ENCODE data around the gene TDRD15.
"Not testable (repeated sequence)": the region's sequence is repeated elsewhere in the genome, so short reads cannot be mapped to it uniquely, and the experiment has no call there.

TDRD15 gene

GRCh38 chr2:21148718-21149117 is 24.9 kb downstream of the TDRD15 start:
- DNase-seq = no peak

DNA sequence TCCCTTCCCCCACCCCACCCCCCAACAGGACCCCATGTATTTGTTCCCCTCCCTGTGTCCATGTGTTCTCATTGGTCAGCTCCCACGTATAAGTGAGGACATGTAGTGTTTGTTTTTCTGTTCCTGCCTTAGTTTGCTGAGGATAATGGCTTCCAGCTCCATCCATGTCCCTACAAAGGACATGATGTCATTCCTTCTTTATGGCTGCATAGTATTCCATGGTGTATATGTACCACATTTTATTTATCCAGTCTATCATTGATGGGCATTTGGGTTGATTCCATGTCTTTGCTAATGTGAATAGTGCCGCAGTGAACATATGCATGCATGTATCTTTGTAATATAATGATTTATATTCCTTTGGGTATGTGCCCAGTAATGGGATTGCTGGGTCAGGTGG is 27.5 kb downstream of the TDRD15 start:
- DNase-seq = not testable (repeated sequence)

GRCh38 chr2:21155365-21156136 is 31.8 kb downstream of the TDRD15 start:
- no peak for DNase-seq

GRCh38 chr2:21161122-21161521 is 37.4 kb downstream of the TDRD15 start:
- no peak for DNase-seq

GRCh38 chr2:21161832-21162614 is 38.3 kb downstream of the TDRD15 start:
- no peak for DNase-seq

GRCh38 chr2:21162615-21162878 is 38.8 kb downstream of the TDRD15 start:
- DNase-seq = no peak

DNA sequence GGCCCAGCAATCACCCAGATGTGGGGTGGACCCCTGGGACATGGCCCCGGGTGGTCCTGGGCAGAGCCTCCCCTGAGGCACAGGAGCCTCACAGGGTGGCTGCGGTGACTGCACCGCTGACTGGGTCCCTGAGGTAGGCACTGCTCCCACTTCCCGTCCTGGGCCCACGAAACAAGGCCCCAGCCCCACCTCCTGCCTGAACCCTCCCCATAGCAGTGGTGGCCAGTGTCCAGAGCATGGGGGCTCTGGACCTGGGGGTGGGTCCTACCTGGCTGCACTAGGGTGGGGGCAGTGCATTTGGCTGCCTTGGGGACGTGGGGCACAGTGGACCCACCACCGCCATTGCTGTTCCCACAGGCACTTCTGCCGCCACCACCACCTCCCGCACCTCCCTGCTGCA is 39.4 kb downstream of the TDRD15 start:
- no peak for DNase-seq

DNA sequence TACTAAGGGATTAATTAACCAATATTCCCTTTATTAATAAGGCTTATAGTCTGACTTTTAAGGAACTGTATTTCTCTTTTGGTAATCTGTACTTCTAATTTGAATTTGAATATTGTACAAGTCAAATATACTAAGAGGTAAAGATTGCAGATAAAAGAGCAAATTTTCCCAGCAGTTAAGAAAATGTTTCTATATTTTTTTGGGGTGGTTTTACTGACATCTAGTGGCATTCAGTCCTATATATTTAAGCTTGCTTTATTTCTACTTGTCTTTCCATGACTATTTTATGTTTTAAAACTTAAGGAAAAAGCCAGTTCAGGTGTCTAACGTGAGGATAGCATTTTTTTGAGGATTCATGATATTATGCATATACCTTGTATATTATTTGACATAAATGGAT is 41.6 kb downstream of the TDRD15 start:
- no peak for DNase-seq

DNA sequence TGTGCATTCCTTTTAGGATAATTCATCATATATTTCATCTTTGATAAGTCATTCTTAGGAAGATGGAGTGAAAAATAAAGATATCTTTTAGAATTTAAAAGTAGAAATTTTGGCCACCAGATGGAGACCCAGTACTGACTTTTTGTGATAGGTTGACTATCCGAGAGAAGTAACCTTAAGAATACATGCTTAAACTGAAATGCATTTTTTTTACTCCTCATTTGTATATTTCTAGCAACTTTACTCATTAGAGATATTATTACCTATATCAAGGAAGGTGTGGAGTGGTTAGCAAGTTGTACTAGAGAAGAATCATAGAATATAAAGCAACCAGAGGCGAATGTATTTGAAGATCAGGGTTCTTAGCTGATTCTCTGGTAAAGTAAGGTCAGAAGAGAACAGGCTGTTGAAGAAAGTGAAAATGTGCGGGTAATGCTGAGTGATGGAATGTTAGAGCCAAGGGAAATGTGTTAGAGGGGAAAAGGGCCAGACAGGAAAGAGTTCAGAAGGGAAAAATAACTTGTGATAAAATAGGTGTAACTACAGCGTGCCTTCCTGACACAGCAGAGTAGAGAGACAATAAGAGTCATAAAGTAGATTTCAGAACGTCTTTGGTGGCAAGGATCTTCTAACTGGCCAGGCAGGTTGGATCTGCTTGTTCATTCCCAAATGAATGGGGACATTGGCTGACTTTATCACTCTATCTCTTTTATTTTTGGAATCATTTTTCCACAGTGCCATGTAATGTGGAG is 52.3 kb downstream of the TDRD15 start:
- peak; percentile 8 for DNase-seq

- no peak for DNase-seq
Measured at GRCh38 chr2:21181957-21182356, 58.2 kb downstream of the TDRD15 start.

- DNase-seq = no peak
Measured at GRCh38 chr2:21183306-21183705, 59.5 kb downstream of the TDRD15 start.

DNA sequence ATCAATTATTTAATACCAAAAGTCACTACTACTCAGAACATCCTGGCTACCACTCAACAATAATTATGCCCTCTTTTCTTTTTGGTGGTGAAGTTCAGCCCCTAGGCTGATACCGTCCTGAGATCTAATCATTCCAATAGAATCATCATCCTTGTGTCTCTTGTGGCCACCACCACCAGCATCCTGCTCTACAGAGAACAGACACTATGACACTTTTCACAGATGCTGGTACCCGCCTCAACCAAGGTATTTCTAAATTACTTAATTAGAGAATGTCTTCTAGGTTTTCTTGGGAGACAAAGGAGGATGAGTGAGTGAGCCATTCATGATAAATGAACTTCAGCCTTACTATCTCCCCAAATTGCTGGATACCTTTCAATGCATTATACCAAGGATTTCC is 60.0 kb downstream of the TDRD15 start:
- no peak for DNase-seq

DNA sequence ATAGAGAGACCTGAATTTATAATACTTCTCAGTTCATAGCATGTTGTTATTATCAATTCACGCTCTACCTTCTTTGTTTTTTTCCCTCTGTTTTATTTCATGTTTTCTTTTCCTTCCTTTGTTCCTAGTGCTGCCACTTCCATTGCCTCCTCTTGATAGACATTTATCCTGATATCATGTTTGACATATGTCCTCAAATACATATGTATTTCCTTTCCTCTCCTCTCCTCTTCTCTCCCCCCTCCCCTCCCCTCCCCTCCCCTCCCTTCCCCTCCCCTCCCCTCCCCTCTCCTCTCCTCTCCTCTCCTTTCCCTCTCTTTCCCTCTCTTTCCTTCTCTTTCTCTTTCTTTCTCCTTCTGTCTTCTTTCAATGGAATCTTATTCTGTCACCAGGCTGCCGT is 67.8 kb downstream of the TDRD15 start:
- no peak for DNase-seq

Data from NCI-H1436 (cell line).